Measurements from ENCODE around the gene SLC36A1. TPM values are rescaled to one million over a fixed set of nuclear protein-coding genes. Genes with fewer than 3 reads are reported as not detected.
A peak's percentile ranks its signal among the peaks of the same experiment; 100 is the strongest.

SLC36A1 gene
- total RNA-seq, 2 donors from 2014 or later: 15.4 to 33.3 TPM

DNA sequence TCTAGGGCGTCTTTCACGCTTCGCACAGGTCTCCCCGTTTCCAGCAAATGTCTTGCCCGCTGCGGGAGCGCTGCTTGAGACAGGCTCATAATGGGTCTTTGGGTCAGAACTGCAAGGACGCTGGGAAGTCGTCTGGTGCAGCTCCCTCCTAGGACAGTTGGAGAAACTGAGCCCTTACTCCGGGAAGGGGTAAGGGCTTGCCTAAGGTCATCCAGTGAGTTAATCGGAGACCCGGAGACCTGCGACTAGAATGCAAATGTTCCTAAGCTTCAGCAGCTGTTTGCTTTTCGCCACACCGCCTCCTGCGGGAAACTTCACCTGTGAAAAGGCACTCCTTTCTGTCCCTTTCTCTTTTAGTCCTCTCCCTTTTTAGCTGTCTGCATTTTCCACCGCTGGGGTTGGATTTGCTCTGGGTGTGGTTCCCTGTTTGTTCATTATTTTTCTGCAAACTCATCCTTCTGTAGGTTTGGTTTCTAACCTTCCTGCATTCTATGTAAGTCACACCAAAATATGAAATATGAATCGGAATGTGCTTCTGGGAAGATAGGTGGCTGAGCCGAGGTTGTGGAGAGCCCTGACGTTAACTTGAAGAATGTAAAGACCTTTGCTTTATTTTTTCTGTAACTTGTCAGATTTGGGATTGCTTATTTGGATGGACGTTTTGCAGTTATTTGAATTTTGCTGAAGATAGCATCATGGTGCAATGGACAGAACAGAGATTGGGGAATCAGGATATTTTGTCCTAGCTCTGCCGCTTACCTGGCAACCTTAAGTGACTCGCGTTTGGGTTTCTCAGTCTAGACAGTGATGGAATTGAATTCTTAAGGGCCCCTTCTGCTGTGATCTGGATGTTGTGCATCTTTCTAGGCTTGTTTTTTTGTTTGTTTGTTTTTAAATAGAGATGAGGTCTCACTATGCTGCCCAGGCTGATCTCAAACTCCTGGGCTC lies 909 bp downstream of the SLC36A1 start:
- Histone ChIP-seq H3K27me3 (ENCODE audit: control insufficient read depth, insufficient read depth, low read length, poor library complexity, severe bottlenecking) (no peaks in the 10 kb centered on the region), H3K9ac (ENCODE audit: extremely low read depth, low read length, poor library complexity, severe bottlenecking) (peak overlapping the region; percentile 47), H3K4me1 (ENCODE audit: control insufficient read depth, insufficient read depth, low read length) (peaks cover 3% of the 10 kb centered on the region), H3K27ac (ENCODE audit: low read depth, low read length) (no peak overlapping the region), H3K4me3 (ENCODE audit: low read length) (peak overlapping the region; percentile 91), H3K9me3 (ENCODE audit: control insufficient read depth, low read length) (no peaks in the 10 kb centered on the region), H3K36me3 (ENCODE audit: control insufficient read depth, insufficient read depth, low read length) (peaks cover 3% of the 10 kb centered on the region)
- peak overlapping the region; percentile 78 for H3K4me3 Mint-ChIP-seq
- H3K36me3 Mint-ChIP-seq (ENCODE audit: low read depth): peaks cover 6% of the 10 kb centered on the region
- peak; percentile 84 for DNase-seq
- peaks cover 25% of the 10 kb centered on the region for H3K4me1 Mint-ChIP-seq
- no peaks in the 10 kb centered on the region for H3K9me3 Mint-ChIP-seq
- 18 to 25% methylated on average over 17 to 24 of the region's 24 CpGs for WGBS, 2 experiments (ENCODE audit: insufficient coverage in 1 of 2, insufficient read length in 1 of 2)
- H3K27ac Mint-ChIP-seq: peak overlapping the region; percentile 88
- H3K27me3 Mint-ChIP-seq (ENCODE audit: insufficient read depth): no peaks in the 10 kb centered on the region
- TF ChIP-seq CTCF (conservative IDR thresholded peaks at IDR 0.05): peak; percentile 53

- no peak for DNase-seq
- Mint-ChIP-seq H3K4me3 (peak overlapping the region; percentile 78), H3K36me3 (ENCODE audit: low read depth) (peaks cover 6% of the 10 kb centered on the region), H3K27ac (no peak overlapping the region), H3K9me3 (no peaks in the 10 kb centered on the region), H3K27me3 (ENCODE audit: insufficient read depth) (no peaks in the 10 kb centered on the region), H3K4me1 (peaks cover 25% of the 10 kb centered on the region)
- Histone ChIP-seq H3K36me3 (ENCODE audit: control insufficient read depth, insufficient read depth, low read length) (peaks cover 3% of the 10 kb centered on the region), H3K27ac (ENCODE audit: low read depth, low read length) (no peak overlapping the region), H3K4me3 (ENCODE audit: low read length) (peak overlapping the region; percentile 91), H3K27me3 (ENCODE audit: control insufficient read depth, insufficient read depth, low read length, poor library complexity, severe bottlenecking) (no peaks in the 10 kb centered on the region), H3K4me1 (ENCODE audit: control insufficient read depth, insufficient read depth, low read length) (peaks cover 3% of the 10 kb centered on the region), H3K9me3 (ENCODE audit: control insufficient read depth, low read length) (no peaks in the 10 kb centered on the region), H3K9ac (ENCODE audit: extremely low read depth, low read length, poor library complexity, severe bottlenecking) (no peak overlapping the region)
- 69 to 75% methylated on average over 4 to 7 of the region's 7 CpGs for WGBS, 2 experiments (ENCODE audit: insufficient coverage in 1 of 2, insufficient read length in 1 of 2)
- no peak for TF ChIP-seq CTCF (conservative IDR thresholded peaks at IDR 0.05)
Observed at GRCh38 chr5:151449297-151449696, 1.9 kb downstream of the SLC36A1 start.

- H3K27ac ChIP-seq (ENCODE audit: low read depth, low read length): no peak overlapping the region
- Mint-ChIP-seq H3K4me1 (peaks cover 25% of the 10 kb centered on the region), H3K27ac (no peak overlapping the region), H3K9me3 (no peaks in the 10 kb centered on the region), H3K27me3 (ENCODE audit: insufficient read depth) (no peaks in the 10 kb centered on the region), H3K4me3 (peak overlapping the region; percentile 78), H3K36me3 (ENCODE audit: low read depth) (peaks cover 7% of the 10 kb centered on the region)
- H3K9me3 ChIP-seq (ENCODE audit: control insufficient read depth, low read length): no peaks in the 10 kb centered on the region
- peaks cover 3% of the 10 kb centered on the region for H3K4me1 ChIP-seq (ENCODE audit: control insufficient read depth, insufficient read depth, low read length)
- peaks cover 3% of the 10 kb centered on the region for H3K36me3 ChIP-seq (ENCODE audit: control insufficient read depth, insufficient read depth, low read length)
- WGBS, 2 experiments (ENCODE audit: insufficient coverage in 1 of 2, insufficient read length in 1 of 2): 96 to 100% methylated on average over 5 of the region's 5 CpGs
- no peak overlapping the region for H3K9ac ChIP-seq (ENCODE audit: extremely low read depth, low read length, poor library complexity, severe bottlenecking)
- no peaks in the 10 kb centered on the region for H3K27me3 ChIP-seq (ENCODE audit: control insufficient read depth, insufficient read depth, low read length, poor library complexity, severe bottlenecking)
- H3K4me3 ChIP-seq (ENCODE audit: low read length): peak overlapping the region; percentile 91
- TF ChIP-seq CTCF (conservative IDR thresholded peaks at IDR 0.05): no peak
- DNase-seq: no peak
Observed at GRCh38 chr5:151449839-151450238, 2.4 kb downstream of the SLC36A1 start.
